Skeletal muscle satellite cell (primary cell): Measurements from ENCODE around the gene GNPAT. TPM values are rescaled to one million over a fixed set of nuclear protein-coding genes. Genes with fewer than 3 reads are reported as not detected.
A peak's percentile ranks its signal among the peaks of the same experiment; 100 is the strongest.

ENCODE experiments used
- H3K27me3 ChIP-seq: 2 replicates; pipeline ENCODE4 v1.7.0; 2013; ENCODE audit warnings: low read length; ENCODE audit not compliant: control insufficient read depth, insufficient read depth
- H3K36me3 ChIP-seq: 2 replicates; pipeline ENCODE4 v1.7.0; 2013; ENCODE audit warnings: mild to moderate bottlenecking, control low read depth, low read length; ENCODE audit not compliant: insufficient read depth
- H3K4me1 ChIP-seq: 2 replicates; pipeline ENCODE4 v1.7.0; 2013; ENCODE audit warnings: low read length; ENCODE audit not compliant: control insufficient read depth, insufficient read depth
- H3K4me2 ChIP-seq: 2 replicates; pipeline ENCODE4 v1.7.0; 2013; ENCODE audit warnings: mild to moderate bottlenecking, low read length
- H3K4me3 ChIP-seq: 2 replicates; pipeline ENCODE4 v1.7.0; 2013; ENCODE audit warnings: low read length
- H3K9ac ChIP-seq: 2 replicates; pipeline ENCODE4 v1.7.0; 2013; ENCODE audit warnings: mild to moderate bottlenecking, low read depth, low read length, moderate library complexity
- H3K9me3 ChIP-seq: replicated peaks from 2 replicates; pipeline ENCODE4 v1.7.0; 2013; ENCODE audit warnings: mild to moderate bottlenecking, control low read depth, low read length
- total RNA-seq: library from RNA; depleted of rRNA; stranded (reverse); fragments of >200 nt; gene quantifications from 2 replicates; pipeline ENCODE4 v1.2.3, GENCODE V29; 2012; rRNA removed

GNPAT gene
- 37.8 and 41.7 TPM in 2 replicates for total RNA-seq

- Histone ChIP-seq H3K9me3 (no peaks in the 10 kb centered on the region), H3K9ac (peak within 1 kb of the TSS; percentile 91), H3K36me3 (peaks cover 12% of the 10 kb centered on the region), H3K27me3 (no peaks in the 10 kb centered on the region), H3K4me3 (peak within 1 kb of the TSS; percentile 96), H3K4me2 (peak within 1 kb of the TSS; percentile 92), H3K4me1 (peaks cover 17% of the 10 kb centered on the region)
Measured at GRCh38 chr1:231240883-231241735, at the start of gene GNPAT. Gene GNPAT, plus strand, starts transcription at chr1:231241212. Its CDS starts 167 bp downstream, at chr1:231241379.

- Histone ChIP-seq H3K4me2 (no peak overlapping the region), H3K4me3 (no peak overlapping the region), H3K27me3 (peaks cover 34% of the 10 kb centered on the region), H3K4me1 (no peaks in the 10 kb centered on the region), H3K9ac (no peak overlapping the region), H3K36me3 (no peaks in the 10 kb centered on the region), H3K9me3 (no peaks in the 10 kb centered on the region)
Measured at GRCh38 chr1:231192620-231193163, 48.3 kb upstream of the GNPAT start.

- H3K4me1 ChIP-seq, result no peaks in the 10 kb centered on the region
- H3K36me3 ChIP-seq, result no peaks in the 10 kb centered on the region
- no peaks in the 10 kb centered on the region for H3K9me3 ChIP-seq
- H3K9ac ChIP-seq, result no peak overlapping the region
- H3K27me3 ChIP-seq, result peaks cover 23% of the 10 kb centered on the region
- no peak overlapping the region for H3K4me3 ChIP-seq
- H3K4me2 ChIP-seq, result no peak overlapping the region
Measured at GRCh38 chr1:231193710-231194340, 47.2 kb upstream of the GNPAT start.

- Histone ChIP-seq H3K9ac (no peak overlapping the region), H3K4me1 (no peaks in the 10 kb centered on the region), H3K27me3 (peaks cover 21% of the 10 kb centered on the region)
Measured at GRCh38 chr1:231194476-231194842, 46.6 kb upstream of the GNPAT start.

GRCh38 chr1:231194843-231195516 is 46.0 kb upstream of the GNPAT start:
- H3K9ac ChIP-seq, result no peak overlapping the region
- H3K4me3 ChIP-seq, result no peak overlapping the region
- H3K4me2 ChIP-seq, result no peak overlapping the region
- H3K36me3 ChIP-seq, result no peaks in the 10 kb centered on the region
- H3K27me3 ChIP-seq, result peaks cover 26% of the 10 kb centered on the region
- H3K4me1 ChIP-seq, result no peaks in the 10 kb centered on the region
- no peaks in the 10 kb centered on the region for H3K9me3 ChIP-seq

More at GRCh38 chr1:231194476-231194842, 46.6 kb upstream of the GNPAT start:
- Histone ChIP-seq H3K4me2 (no peak overlapping the region), H3K4me3 (no peak overlapping the region), H3K36me3 (no peaks in the 10 kb centered on the region), H3K9me3 (no peaks in the 10 kb centered on the region)

- peaks cover 32% of the 10 kb centered on the region for H3K27me3 ChIP-seq
- no peaks in the 10 kb centered on the region for H3K36me3 ChIP-seq
- H3K9ac ChIP-seq, result no peak overlapping the region
- no peaks in the 10 kb centered on the region for H3K4me1 ChIP-seq
- H3K4me3 ChIP-seq, result no peak overlapping the region
- H3K4me2 ChIP-seq, result no peak overlapping the region
- no peaks in the 10 kb centered on the region for H3K9me3 ChIP-seq
Measured at GRCh38 chr1:231196307-231196706, 44.7 kb upstream of the GNPAT start.

GRCh38 chr1:231196728-231197127 is 44.3 kb upstream of the GNPAT start:
- no peaks in the 10 kb centered on the region for H3K36me3 ChIP-seq
- no peak overlapping the region for H3K4me2 ChIP-seq
- no peak overlapping the region for H3K9ac ChIP-seq
- no peaks in the 10 kb centered on the region for H3K9me3 ChIP-seq
- H3K4me3 ChIP-seq, result no peak overlapping the region
- H3K4me1 ChIP-seq, result no peaks in the 10 kb centered on the region
- H3K27me3 ChIP-seq, result peaks cover 36% of the 10 kb centered on the region

- no peaks in the 10 kb centered on the region for H3K9me3 ChIP-seq
- H3K4me2 ChIP-seq, result no peak overlapping the region
- H3K27me3 ChIP-seq, result peaks cover 50% of the 10 kb centered on the region
- H3K9ac ChIP-seq, result no peak overlapping the region
- H3K4me1 ChIP-seq, result no peaks in the 10 kb centered on the region
- no peak overlapping the region for H3K4me3 ChIP-seq
- no peaks in the 10 kb centered on the region for H3K36me3 ChIP-seq
Measured at GRCh38 chr1:231199868-231200267, 41.1 kb upstream of the GNPAT start.

GRCh38 chr1:231200388-231201031 is 40.5 kb upstream of the GNPAT start:
- Histone ChIP-seq H3K9ac (no peak overlapping the region), H3K36me3 (no peaks in the 10 kb centered on the region), H3K27me3 (peaks cover 53% of the 10 kb centered on the region), H3K9me3 (no peaks in the 10 kb centered on the region), H3K4me2 (no peak overlapping the region), H3K4me3 (no peak overlapping the region), H3K4me1 (no peaks in the 10 kb centered on the region)

- H3K9me3 ChIP-seq, result no peaks in the 10 kb centered on the region
- no peaks in the 10 kb centered on the region for H3K36me3 ChIP-seq
- H3K4me3 ChIP-seq, result no peak overlapping the region
- no peak overlapping the region for H3K9ac ChIP-seq
- peaks cover 53% of the 10 kb centered on the region for H3K27me3 ChIP-seq
- no peaks in the 10 kb centered on the region for H3K4me1 ChIP-seq
- no peak overlapping the region for H3K4me2 ChIP-seq
Measured at GRCh38 chr1:231201375-231201978, 39.5 kb upstream of the GNPAT start.
